Medulla oblongata (tissue), 1 donor: Measurements from ENCODE around the gene RAB11B.
"Not testable (repeated sequence)": the region's sequence is repeated elsewhere in the genome, so short reads cannot be mapped to it uniquely, and the experiment has no call there.

Experiments
- DNase-seq: peaks from one replicate; pipeline ENCODE4 v3.0.0-alpha.2; 2015; ENCODE audit errors: extremely low spot score

RAB11B gene

GRCh38 chr19:8429044-8429443 lies 38.9 kb downstream of the RAB11B start:
- no peak for DNase-seq

- no peak for DNase-seq
These were observed 39.7 kb downstream of the RAB11B start for GRCh38 chr19:8429826-8430225.

GRCh38 chr19:8430650-8431049 lies 40.5 kb downstream of the RAB11B start:
- DNase-seq = no peak

GRCh38 chr19:8438236-8438635 lies 48.1 kb downstream of the RAB11B start:
- no peak for DNase-seq

- no peak for DNase-seq
These were observed 51.8 kb downstream of the RAB11B start for GRCh38 chr19:8441725-8442544.

- DNase-seq = not testable (repeated sequence)
These were observed 54.0 kb downstream of the RAB11B start for GRCh38 chr19:8444140-8444676.

GRCh38 chr19:8444677-8445487 lies 54.7 kb downstream of the RAB11B start, which contains the start of gene HNRNPM:
HNRNPM (plus strand) TSS chr19:8444975; CDS start chr19:8444999, 24 bp downstream.
- DNase-seq = peak; percentile 98

GRCh38 chr19:8445488-8446001 lies 55.4 kb downstream of the RAB11B start:
- DNase-seq = no peak

GRCh38 chr19:8446061-8446709 lies 56.0 kb downstream of the RAB11B start:
- no peak for DNase-seq

- no peak for DNase-seq
These were observed 59.7 kb downstream of the RAB11B start for GRCh38 chr19:8449830-8450229.

- no peak for DNase-seq
These were observed 61.2 kb downstream of the RAB11B start for GRCh38 chr19:8451377-8451776.

GRCh38 chr19:8451885-8452284 lies 61.7 kb downstream of the RAB11B start:
- DNase-seq = no peak

- no peak for DNase-seq
These were observed 62.4 kb downstream of the RAB11B start for GRCh38 chr19:8452446-8453123.

GRCh38 chr19:8453616-8454015 lies 63.5 kb downstream of the RAB11B start:
- DNase-seq = no peak
